HG03039 (cell line): ENCODE results near the gene PDSS2.
"Not testable (repeated sequence)": the region's sequence is repeated elsewhere in the genome, so short reads cannot be mapped to it uniquely, and the experiment has no call there.

Source experiments
- ATAC-seq: cut with Tn5 transposase; IDR thresholded peaks from one replicate; pipeline ENCODE4 v1.9.1; 2021; ENCODE audit warnings: mild to moderate bottlenecking, moderate library complexity; ENCODE audit not compliant: unreplicated experiment

The PDSS2 gene

GRCh38 chr6:107230448-107230847 is 228.9 kb downstream of the PDSS2 start:
- ATAC-seq = no peak

GRCh38 chr6:107230024-107230423 is 229.3 kb downstream of the PDSS2 start:
- no peak for ATAC-seq

- ATAC-seq = no peak
Measured at GRCh38 chr6:107228754-107229153, 230.6 kb downstream of the PDSS2 start.

GRCh38 chr6:107221519-107221918 is 237.8 kb downstream of the PDSS2 start:
- ATAC-seq = no peak

- no peak for ATAC-seq
Measured at GRCh38 chr6:107219851-107220250, 239.5 kb downstream of the PDSS2 start.

GRCh38 chr6:107218142-107218541 is 241.2 kb downstream of the PDSS2 start:
- ATAC-seq = no peak

GRCh38 chr6:107217248-107217647 is 242.1 kb downstream of the PDSS2 start:
- no peak for ATAC-seq

GRCh38 chr6:107216197-107216933 is 243.0 kb downstream of the PDSS2 start:
- ATAC-seq = no peak

- no peak for ATAC-seq
Measured at GRCh38 chr6:107215334-107215733, 244.0 kb downstream of the PDSS2 start.

- no peak for ATAC-seq
Measured at GRCh38 chr6:107214655-107215054, 244.7 kb downstream of the PDSS2 start.

- no peak for ATAC-seq
Measured at GRCh38 chr6:107209406-107210305, 249.7 kb downstream of the PDSS2 start.

GRCh38 chr6:107207251-107207873 is 252.0 kb downstream of the PDSS2 start:
- ATAC-seq = no peak

- no peak for ATAC-seq
Measured at GRCh38 chr6:107205058-107205998, 254.0 kb downstream of the PDSS2 start.

- ATAC-seq = no peak
Measured at GRCh38 chr6:107202876-107203468, 256.4 kb downstream of the PDSS2 start.

GRCh38 chr6:107198631-107199416 is 260.5 kb downstream of the PDSS2 start:
- ATAC-seq = no peak

- no peak for ATAC-seq
Measured at GRCh38 chr6:107196152-107196551, 263.2 kb downstream of the PDSS2 start.

- ATAC-seq = not testable (repeated sequence)
Measured at GRCh38 chr6:107194723-107195122, 264.6 kb downstream of the PDSS2 start.

- ATAC-seq = no peak
Measured at GRCh38 chr6:107192830-107193229, 266.5 kb downstream of the PDSS2 start.

- no peak for ATAC-seq
Measured at GRCh38 chr6:107187630-107188029, 271.7 kb downstream of the PDSS2 start.
